GM18526 (cell line): ENCODE measurements around the gene STAT6.

Experiments used
- POLR2A ChIP-seq: IDR thresholded peaks from 3 replicates; pipeline ENCODE4 v1.6.1; 2011; ENCODE audit not compliant: insufficient read length; ENCODE audit errors: extremely low read depth

Gene STAT6

GRCh38 chr12:57119294-57120085 lies 8.3 kb upstream of the STAT6 start:
- no peak for TF ChIP-seq POLR2A

DNA sequence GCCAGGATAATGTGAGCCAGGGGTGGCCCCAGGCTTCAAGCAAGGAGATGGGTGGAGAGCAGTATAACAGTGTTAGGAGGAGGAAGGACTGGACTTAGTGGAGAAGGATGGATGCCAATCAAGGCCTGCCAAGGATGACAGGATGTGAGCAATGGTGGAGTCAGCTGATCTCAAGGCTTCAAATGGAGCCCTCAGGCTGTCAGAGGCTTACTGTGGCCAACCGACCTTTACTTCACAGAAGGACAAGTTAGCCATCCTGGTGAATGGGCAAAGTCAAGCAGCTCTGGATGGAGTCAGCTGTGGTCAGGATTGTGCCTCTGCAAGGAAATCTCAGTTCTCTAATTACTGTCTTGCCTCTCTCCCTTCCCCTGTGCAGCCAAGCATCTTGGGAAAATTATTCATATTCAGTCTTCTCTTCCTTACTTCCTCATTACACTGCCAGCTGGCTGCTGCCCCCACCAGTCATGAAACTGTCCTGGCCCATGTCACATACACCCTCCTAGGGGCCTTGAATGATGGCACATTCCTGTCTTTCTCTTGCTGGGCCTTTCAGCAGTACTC lies 7.6 kb upstream of the STAT6 start:
- TF ChIP-seq POLR2A: no peak

- TF ChIP-seq POLR2A: no peak
Measured at GRCh38 chr12:57116580-57117281, 5.6 kb upstream of the STAT6 start.

GRCh38 chr12:57112492-57113294 lies 1.5 kb upstream of the STAT6 start:
- no peak for TF ChIP-seq POLR2A

DNA sequence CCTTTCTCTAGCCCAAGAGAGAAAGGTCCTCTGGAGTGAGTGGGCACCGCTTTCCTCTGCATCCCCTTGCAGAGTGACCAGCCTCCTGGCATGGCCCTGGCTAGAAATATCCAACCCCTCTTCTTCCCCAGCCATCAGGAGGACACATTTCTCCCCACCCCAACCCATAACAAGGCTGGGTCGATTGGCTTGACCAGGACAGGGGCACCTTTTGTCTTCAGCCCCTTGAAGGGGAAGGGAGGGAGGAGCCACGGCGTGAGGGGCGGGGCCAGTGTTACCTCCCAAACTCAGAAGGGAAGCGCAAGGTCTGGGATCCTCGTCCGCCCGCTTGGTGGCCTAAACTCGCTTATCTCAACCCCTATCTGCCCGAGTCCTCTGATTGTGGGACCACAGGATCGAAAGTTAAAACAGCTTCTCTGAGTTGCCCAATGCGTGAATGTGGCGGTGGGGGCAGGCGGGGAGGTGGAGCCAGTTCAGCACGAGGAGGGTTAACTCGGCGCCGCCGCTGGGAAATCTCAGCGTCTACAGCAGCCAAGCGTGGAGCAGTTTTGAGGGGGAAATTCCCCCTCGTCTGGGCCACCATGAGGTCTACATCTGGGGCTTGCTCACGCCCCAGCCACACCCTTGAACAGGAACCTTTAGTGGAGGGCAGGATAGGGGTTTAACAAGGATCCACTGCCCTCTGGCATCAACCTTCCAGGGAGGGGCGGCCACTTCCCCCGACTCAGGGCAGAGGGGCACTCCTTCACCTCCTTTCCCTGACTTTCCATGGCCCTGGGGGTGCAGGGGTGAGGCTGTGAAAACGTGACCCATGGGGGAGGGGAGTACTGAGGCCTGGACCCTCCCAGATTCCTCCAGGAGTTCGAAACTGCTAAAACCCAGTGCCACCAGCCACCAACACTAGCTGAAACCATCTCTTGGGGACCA lies 795 bp downstream of the STAT6 start:
- TF ChIP-seq POLR2A: peak; percentile 61

DNA sequence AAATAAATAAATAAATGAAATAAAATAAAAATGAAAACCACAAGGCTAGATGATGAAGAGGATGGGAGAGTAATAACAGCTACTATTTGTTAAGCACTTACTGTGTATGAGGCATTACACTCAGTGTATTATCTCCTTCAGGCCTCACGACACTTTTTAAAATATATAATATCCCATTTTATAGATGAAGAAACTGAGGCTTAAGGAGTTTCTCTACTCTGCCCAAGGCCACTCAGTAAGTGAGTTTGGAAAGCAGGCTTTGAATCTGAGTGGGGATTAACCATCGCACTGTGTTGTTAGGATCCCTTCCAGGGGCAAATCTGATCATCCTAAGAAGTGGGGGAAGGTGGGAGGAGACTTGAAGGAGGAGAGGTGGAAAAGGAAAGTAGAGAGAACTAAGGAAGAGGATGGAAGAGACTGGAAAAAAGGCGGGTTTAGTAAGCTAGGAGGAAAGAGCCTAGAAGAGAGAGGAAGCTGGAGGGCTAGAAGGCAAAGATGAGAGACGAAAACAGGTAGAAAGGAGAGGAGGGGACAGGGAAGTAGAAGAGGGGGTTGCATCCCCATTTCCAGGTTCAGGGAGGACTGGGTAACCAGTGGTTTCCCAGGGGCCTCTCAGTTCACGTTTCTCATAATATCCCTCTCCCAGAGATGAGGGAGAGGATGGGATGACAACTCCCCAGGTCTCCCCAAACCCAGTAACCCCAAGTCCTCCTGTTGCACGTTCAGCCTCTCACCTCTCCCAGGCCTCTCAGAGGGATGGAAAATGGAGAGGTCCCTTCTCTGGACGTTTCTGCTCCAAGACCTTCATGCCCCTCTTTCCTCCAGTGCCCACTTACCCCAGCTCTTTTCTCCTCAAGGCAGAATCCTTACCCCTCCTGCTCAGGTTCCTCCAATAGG lies 1.7 kb downstream of the STAT6 start:
- TF ChIP-seq POLR2A: no peak

DNA sequence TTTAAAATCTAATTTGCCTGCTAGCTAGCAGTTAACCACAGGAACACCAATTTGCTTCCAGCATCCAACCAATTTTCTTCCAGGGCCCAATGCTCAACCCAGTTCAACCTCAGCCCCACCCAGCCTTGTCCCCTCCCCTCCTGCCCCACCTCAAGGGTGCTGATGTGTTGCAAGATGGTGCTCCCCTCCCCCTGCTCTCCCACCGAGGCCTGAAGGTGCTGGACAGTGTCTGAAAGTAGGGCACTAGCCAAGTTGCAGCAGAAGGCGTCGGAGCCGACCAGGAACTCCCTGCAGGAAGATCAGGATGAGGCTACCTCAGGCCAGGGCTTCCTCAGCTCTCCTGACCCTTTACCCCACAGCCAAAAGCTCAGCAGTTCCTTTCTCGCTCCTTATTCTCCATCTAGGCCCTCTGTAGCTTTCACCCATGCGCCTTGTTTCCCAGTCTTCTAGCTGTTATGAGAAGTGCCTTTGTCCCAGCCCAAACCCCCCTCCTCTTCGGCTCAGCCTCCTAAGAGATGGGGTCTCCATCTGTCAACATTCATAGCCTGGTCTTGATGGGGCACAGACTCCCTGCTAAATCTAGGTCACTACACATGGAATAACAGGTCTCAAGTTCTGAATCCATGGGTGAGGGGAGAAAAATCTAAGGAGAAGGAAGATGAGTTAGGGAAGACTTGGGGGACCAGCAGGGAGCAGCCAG lies 3.6 kb downstream of the STAT6 start:
- no peak for TF ChIP-seq POLR2A

DNA sequence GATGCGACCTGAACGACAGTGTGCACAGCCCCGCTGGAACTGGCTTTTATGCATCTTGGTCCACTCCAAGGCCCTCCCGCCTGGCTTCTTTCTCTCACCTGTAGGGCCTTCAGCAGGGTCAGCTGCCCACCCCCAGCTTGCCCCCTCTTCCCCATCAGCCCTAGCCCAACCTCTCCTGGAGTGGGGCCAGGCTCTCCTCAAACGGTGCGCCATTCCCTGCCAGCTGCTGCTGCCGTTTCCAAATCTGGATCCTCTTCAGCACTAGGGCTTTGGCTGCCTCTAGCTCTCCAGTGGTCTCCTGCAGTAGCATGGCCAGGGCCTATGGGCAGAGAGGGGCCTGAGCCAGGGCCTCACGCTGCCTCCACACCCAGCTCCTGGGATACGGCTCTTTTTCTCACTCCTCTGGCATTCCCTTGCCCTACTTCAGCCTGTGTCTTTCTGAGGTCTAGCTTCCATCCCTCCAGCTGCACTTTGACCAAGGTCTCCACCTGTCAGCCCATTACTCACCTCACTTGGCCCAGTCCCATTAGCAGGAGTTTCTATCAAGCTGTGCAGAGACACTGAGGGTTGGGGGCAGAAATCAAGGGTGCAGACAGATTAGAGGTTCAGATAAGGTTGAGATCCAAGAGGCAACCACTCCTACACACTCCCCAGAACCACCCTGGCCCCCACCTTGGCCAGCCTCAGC lies 5.0 kb downstream of the STAT6 start:
- no peak for TF ChIP-seq POLR2A

- TF ChIP-seq POLR2A: peak; percentile 19
Measured at GRCh38 chr12:57105011-57105753, 6.0 kb downstream of the STAT6 start.

- no peak for TF ChIP-seq POLR2A
Measured at GRCh38 chr12:57104292-57104910, 6.8 kb downstream of the STAT6 start.

DNA sequence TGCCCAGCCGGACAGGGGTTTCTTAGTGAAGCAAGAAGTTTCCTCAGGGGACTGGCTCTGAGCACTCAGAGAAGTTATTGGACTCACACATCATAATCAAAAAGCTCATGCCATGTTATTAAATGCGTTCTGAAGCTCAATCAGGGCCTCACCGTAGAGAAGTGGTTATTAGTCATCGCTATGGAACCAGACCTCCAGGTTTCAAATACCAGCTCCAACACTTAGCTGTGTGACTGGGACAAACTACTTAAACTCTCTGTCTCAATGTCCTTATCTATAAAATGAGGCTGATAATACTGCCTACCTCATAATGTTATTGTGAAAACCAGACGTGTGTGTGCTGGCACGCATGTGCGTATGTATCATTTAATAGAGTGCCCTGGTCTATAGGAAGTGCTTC lies 7.3 kb downstream of the STAT6 start:
- TF ChIP-seq POLR2A: no peak
